LNCaP clone FGC (cell line): ENCODE data around the gene DCLRE1C.
"Not testable (repeated sequence)": the region's sequence is repeated elsewhere in the genome, so short reads cannot be mapped to it uniquely, and the experiment has no call there.

Source experiments
- DNase-seq: peaks from one replicate; pipeline ENCODE4 v3.0.0-alpha.2; 2011; ENCODE audit warnings: low read depth
- H3K4me3 ChIP-seq: 2 replicates; pipeline ENCODE4 v1.5.1; 2011; ENCODE audit warnings: mild to moderate bottlenecking, low read depth, low read length, control low read depth
- TF ChIP-seq, protein P1 (sequence below): IDR thresholded peaks from 2 replicates; pipeline ENCODE4 v1.5.1; 2012; ENCODE audit warnings: mild to moderate bottlenecking; ENCODE audit not compliant: control insufficient read depth, insufficient read depth; ENCODE audit errors: extremely low read depth

Gene DCLRE1C

DNA sequence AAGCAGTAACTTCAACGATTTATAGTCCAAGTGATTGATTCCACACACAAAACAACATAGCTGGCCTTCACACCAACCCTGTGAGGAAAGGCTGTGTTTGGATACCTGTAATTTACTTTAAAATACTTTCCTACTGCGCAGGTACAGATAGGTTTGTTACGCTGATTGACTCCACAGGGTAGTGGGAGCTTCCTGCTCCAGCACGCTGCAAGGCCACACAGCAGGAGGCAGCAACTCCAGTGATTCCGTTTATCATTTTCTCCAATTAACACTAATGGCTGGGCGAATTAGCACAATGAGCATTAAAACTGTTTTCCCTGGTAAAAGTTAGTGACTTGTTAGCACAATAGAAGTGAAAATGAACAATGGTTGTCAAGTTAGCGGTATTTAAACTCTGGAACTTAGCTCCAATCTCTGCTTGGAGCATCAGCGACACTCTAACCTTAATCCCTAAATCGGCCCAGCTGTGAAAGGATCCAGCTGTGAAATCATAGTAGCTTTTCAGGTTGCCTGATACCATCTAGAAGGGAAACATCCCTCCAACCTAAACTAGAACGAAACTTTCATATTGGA is 959 bp downstream of the DCLRE1C start:
- H3K4me3 ChIP-seq, result peak overlapping the region; percentile 73
- DNase-seq, result no peak
- TF ChIP-seq, protein P1, sequence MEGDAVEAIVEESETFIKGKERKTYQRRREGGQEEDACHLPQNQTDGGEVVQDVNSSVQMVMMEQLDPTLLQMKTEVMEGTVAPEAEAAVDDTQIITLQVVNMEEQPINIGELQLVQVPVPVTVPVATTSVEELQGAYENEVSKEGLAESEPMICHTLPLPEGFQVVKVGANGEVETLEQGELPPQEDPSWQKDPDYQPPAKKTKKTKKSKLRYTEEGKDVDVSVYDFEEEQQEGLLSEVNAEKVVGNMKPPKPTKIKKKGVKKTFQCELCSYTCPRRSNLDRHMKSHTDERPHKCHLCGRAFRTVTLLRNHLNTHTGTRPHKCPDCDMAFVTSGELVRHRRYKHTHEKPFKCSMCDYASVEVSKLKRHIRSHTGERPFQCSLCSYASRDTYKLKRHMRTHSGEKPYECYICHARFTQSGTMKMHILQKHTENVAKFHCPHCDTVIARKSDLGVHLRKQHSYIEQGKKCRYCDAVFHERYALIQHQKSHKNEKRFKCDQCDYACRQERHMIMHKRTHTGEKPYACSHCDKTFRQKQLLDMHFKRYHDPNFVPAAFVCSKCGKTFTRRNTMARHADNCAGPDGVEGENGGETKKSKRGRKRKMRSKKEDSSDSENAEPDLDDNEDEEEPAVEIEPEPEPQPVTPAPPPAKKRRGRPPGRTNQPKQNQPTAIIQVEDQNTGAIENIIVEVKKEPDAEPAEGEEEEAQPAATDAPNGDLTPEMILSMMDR, result no peak

DNA sequence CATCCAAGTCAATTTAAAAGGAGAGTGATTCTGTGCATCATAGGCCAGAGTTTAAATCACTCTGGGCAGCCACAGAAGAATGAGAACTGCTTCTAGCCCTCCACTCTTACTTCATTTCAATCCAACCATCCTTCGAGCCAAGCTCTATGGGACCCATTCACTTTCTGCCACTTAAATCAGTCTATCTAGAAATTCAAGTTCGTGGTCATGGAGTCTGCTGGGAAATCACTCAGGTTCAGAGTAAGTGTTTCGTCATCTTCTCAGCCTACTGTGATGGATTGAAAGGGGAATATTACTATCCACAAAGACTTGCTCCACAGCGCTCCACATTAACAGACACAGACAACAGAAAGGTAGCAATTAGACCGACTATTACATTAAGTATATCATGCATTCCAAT is 4.6 kb downstream of the DCLRE1C start:
- no peak for DNase-seq
- H3K4me3 ChIP-seq, result no peak overlapping the region
- TF ChIP-seq, protein P1, result no peak

DNA sequence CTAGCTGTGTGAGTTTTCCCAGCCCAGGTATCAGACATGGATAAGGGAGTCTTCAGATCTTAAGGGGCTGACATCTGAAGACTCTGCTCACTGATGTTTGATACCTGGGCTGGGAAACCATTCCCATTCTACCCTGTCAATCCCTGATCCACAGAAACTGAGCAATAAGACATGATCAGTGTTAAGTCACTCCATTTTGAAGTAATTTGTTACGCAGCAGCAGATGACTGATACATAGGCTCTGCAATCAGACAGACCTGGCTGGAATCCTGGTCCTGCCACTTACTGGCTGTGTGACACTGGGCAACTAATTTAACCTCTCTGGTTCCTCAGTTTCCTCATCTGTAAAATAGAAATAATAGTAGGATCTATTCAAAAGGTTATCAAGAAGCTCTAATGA is 6.6 kb downstream of the DCLRE1C start:
- TF ChIP-seq, protein P1, result no peak
- no peak overlapping the region for H3K4me3 ChIP-seq
- DNase-seq, result no peak

DNA sequence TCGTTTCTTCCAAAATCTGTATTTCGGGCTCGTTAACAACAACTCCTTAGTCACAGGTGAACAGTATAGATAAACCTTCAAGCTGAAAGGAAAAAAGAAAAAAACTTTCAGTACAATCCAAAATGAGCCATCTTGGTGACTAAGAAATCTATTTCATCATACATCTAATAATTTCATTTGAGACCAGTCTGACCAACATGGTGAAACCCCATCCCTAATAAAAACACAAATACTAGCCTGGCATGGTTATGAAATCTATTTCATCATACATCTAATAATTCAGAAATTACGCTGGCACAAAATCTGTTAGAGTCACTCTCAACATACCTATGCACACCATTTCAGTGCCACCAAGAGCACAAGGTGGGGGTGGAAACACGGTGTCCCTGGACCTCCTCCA is 8.8 kb downstream of the DCLRE1C start:
- DNase-seq, result no peak
- H3K4me3 ChIP-seq, result no peak overlapping the region

DNA sequence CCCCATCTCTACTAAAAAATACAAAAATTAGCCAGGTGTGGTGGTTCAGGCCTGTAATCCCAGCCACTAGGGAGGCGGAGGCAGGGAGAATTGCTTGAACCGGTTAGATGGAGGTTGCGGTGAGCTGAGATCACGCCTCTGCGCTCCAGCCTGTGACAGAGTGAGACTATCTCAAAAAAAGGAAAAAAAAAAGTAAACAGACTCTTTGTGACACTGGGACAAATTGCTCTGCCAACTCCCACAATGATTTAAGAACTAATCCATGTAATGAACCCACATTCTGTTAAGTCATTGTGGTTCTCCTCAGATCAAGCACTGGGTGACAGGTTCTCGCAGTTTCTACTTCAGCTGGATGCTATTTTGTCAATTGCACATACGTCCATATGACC is 11.0 kb downstream of the DCLRE1C start:
- DNase-seq, H3K4me3 ChIP-seq: not testable (repeated sequence)

More for the DNA sequence above, 8.8 kb downstream of the DCLRE1C start:
- TF ChIP-seq, protein P1, result no peak

DNA sequence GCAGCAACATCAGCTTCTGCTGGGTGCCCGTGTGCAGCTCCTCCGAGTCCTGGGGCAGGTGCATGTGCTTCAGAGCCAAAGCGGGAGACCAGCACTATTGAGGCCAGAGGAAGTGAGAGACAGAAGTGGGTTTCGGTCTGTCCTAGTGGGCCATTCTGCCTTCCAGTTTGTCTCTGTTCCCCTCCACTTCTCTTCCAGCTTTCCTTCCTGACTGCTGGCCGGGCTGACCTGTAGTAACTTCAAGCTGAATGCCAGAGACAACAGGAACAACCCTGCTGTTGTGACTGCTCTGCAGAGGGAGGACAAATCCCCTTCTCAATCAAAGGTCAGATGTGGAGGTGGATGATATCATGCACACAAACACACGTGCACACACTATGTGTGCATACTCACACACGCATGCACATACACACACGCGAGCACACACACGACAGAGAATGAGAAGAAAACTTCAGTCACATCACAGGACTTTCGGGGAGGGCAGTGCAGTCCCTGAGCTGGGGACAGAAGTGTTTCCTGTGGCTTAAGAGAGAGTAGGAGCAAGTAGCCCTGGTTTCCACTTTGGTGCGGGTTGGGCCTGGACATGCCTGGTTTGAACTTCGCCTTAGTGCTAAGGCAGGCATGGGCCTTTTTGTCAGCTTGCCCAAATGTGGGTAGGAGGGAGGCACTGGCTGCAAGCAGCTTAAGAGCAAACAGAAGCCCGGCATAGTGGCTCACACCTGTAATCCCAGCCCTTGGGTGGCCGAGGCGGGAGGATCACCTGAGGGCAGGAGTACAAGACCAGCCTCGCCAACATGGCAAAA is 11.5 kb downstream of the DCLRE1C start:
- not testable (repeated sequence) for H3K4me3 ChIP-seq, DNase-seq

DNA sequence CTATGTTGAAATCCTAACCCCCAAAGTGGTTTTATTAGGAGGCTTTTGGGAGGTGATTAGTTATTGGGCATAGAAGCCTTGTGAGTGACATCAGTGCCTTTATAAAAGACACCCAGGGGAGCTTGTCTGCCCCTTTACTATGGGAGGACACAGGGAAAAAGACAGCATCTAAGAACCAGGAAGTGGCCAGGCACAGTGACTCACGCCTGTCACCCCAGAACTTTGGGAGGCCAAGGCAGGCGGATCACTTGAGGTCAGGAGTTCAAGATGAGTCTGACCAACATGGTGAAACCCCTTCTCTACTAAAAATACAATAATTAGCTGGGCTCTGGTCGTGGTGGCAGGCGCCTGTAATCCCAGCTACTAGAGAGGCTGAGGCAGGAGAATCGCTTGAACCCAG is 14.9 kb downstream of the DCLRE1C start:
- not testable (repeated sequence) for H3K4me3 ChIP-seq, DNase-seq

DNA sequence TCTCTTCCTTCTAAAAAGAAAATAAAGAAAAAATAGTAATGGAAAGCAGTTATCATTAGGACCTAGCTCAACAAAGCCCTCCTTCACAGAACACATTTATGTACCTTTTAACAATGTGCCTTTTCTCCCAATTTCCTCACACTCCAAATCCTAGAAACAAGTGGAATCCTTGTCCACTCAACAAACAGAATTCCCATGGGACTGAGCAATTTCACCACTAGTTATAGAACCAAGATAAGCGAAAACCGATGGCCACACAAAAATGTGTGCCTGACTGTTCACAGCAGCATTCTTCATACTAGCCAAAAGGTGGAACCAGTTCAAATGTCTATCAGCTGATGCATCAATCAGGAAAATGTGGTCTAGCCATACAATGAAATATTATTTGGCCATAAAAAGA is 17.3 kb downstream of the DCLRE1C start:
- H3K4me3 ChIP-seq, result no peak overlapping the region
- no peak for DNase-seq
- TF ChIP-seq, protein P1, result no peak
